Endothelial cell of umbilical vein (primary cell): ENCODE results near the gene COA4. TPM values are rescaled to one million over a fixed set of nuclear protein-coding genes. Genes with fewer than 3 reads are reported as not detected.

Experiments used
- BruUV-seq: library from RNA; stranded (reverse); fragments of 400-500 nt; replicated peaks from 2 replicates; lab custom pipeline; 2021; lab: Mats Ljungman, UMichigan
- CTCF ChIA-PET: fragments of 300-600, 350-600 bp; sonication (Branson Sonifier 250); formaldehyde crosslinking; loops from one replicate; lab custom pipeline; 2021; ENCODE audit warnings: antibody characterized with exemption, inconsistent platforms; lab: Charles Lee
- POLR2A ChIA-PET: fragments of 300-600, 350-600 bp; sonication (Branson Sonifier 250); formaldehyde crosslinking; loops from one replicate; lab custom pipeline; 2021; ENCODE audit warnings: antibody characterized with exemption, inconsistent platforms; lab: Charles Lee
- DNase-seq: peaks from one replicate; pipeline ENCODE4 v3.0.0-alpha.2; 2011; ENCODE audit warnings: low read depth, low spot score
- FAIRE-seq: peaks from 2 replicates; lab custom pipeline; 2011; peaks lifted over from hg19 to GRCh38; lab: Jason Lieb, UNC
- H2AFZ ChIP-seq: 2 replicates; pipeline ENCODE4 v1.6.0; 2012; ENCODE audit warnings: low read depth, low read length, control low read depth, inconsistent platforms
- H3K27ac ChIP-seq: 2 replicates; pipeline ENCODE4 v1.5.1; 2011; ENCODE audit warnings: low read depth, mild to moderate bottlenecking, control low read depth, low read length, moderate library complexity; ENCODE audit not compliant: insufficient read depth
- H3K27me3 ChIP-seq, 2 experiments: 2 replicates each; pipeline versions ENCODE4 v1.6.0 to v1.6.1; 2011; ENCODE audit warnings: low read length in 2 of 2, mixed read lengths in 1 of 2; ENCODE audit not compliant: control insufficient read depth in 2 of 2, insufficient read depth in 2 of 2
- H3K36me3 ChIP-seq, 2 experiments: 2 replicates in 1 of 2; 3 replicates in 1 of 2; pipeline ENCODE4 v1.5.1; 2011; ENCODE audit warnings: low read length in 2 of 2, mild to moderate bottlenecking in 1 of 2, moderate library complexity in 1 of 2; ENCODE audit not compliant: control insufficient read depth in 2 of 2, insufficient read depth in 2 of 2; ENCODE audit errors: extremely low read depth in 1 of 2
- H3K4me1 ChIP-seq: 3 replicates; pipeline ENCODE4 v1.5.1; 2011; ENCODE audit warnings: mild to moderate bottlenecking, low read length; ENCODE audit not compliant: control insufficient read depth, insufficient read depth; ENCODE audit errors: extremely low read depth
- H3K4me2 ChIP-seq: 2 replicates; pipeline ENCODE4 v1.6.1; 2011; ENCODE audit warnings: low read length, control low read depth, mixed read lengths; ENCODE audit not compliant: insufficient read depth
- H3K4me3 ChIP-seq, 3 experiments: fragments of 200-600 bp in 1 of 3; sonication (generic), shearing (Covaris generic) in 1 of 3; replicated peaks in 1 of 3; 2 replicates each; pipeline ENCODE4 v1.5.1; 2011 to 2016; ENCODE audit warnings: control low read depth in 3 of 3, low read length in 3 of 3, mild to moderate bottlenecking in 2 of 3, inconsistent platforms in 1 of 3, low read depth in 1 of 3, moderate library complexity in 1 of 3; ENCODE audit not compliant: insufficient read depth in 1 of 3
- H3K79me2 ChIP-seq: 2 replicates; pipeline ENCODE4 v1.6.0; 2012; ENCODE audit warnings: low read length, inconsistent platforms; ENCODE audit not compliant: control insufficient read depth, insufficient read depth
- H3K9ac ChIP-seq: replicated peaks from 2 replicates; pipeline ENCODE3; 2011; ENCODE audit warnings: low read length, control low read depth; ENCODE audit not compliant: insufficient read depth; ENCODE audit errors: extremely low read depth
- H3K9me1 ChIP-seq: replicated peaks from 3 replicates; pipeline ENCODE4 v1.6.0; 2011; ENCODE audit warnings: mild to moderate bottlenecking, low read length; ENCODE audit not compliant: control insufficient read depth, insufficient read depth; ENCODE audit errors: extremely low read depth
- H3K9me3 ChIP-seq: replicated peaks from 2 replicates; pipeline ENCODE4 v1.5.1; 2012; ENCODE audit warnings: low read length, inconsistent platforms; ENCODE audit not compliant: control insufficient read depth, insufficient read depth
- H4K20me1 ChIP-seq: replicated peaks from 2 replicates; pipeline ENCODE3; 2011; ENCODE audit warnings: mild to moderate bottlenecking, low read length; ENCODE audit not compliant: control insufficient read depth, insufficient read depth; ENCODE audit errors: extremely low read depth
- EZH2 ChIP-seq: IDR thresholded peaks from 2 replicates; pipeline ENCODE4 v1.6.1; 2012; ENCODE audit warnings: borderline replicate concordance, low read depth, mild to moderate bottlenecking, moderate library complexity, low read length, inconsistent platforms; ENCODE audit not compliant: severe bottlenecking
- FOS ChIP-seq: IDR thresholded peaks from 2 replicates; pipeline ENCODE4 v1.6.1; 2011; ENCODE audit warnings: mild to moderate bottlenecking, low read length, moderate library complexity, borderline replicate concordance; ENCODE audit not compliant: insufficient read depth
- GATA2 ChIP-seq: IDR thresholded peaks from 2 replicates; pipeline ENCODE4 v1.7.0; 2011; ENCODE audit warnings: low read depth, mild to moderate bottlenecking, moderate library complexity, mixed read lengths, low read length; ENCODE audit not compliant: insufficient read length, insufficient read depth
- JUN ChIP-seq: IDR thresholded peaks from 2 replicates; pipeline ENCODE4 v1.6.1; 2011; ENCODE audit warnings: borderline replicate concordance, low read depth; ENCODE audit not compliant: insufficient read length, insufficient read depth
- MYC ChIP-seq: IDR thresholded peaks from one replicate; pipeline ENCODE4 v1.6.1; 2011; ENCODE audit warnings: mild to moderate bottlenecking, low read depth, low read length
- POLR2A ChIP-seq: IDR thresholded peaks from 2 replicates; pipeline ENCODE4 v1.6.1; 2012; ENCODE audit warnings: low read depth, mild to moderate bottlenecking, control low read depth, low read length
- POLR2AphosphoS5 ChIP-seq: IDR thresholded peaks from 2 replicates; pipeline ENCODE4 v1.6.1; 2012; ENCODE audit warnings: low read depth, mild to moderate bottlenecking, control low read depth, low read length, moderate library complexity; ENCODE audit not compliant: insufficient read depth
- dilution Hi-C: fragments of 300-500 bp; cut with MboI; formaldehyde crosslinking; loops from one replicate; pipeline ENCODE4 v1.15.0; 2019; ENCODE audit warnings: low sequenced_read_pairs; ENCODE audit not compliant: extremely low pct_ligation_motif_present
- intact Hi-C: fragments of 100-400 bp; cut with micrococcal nuclease; formaldehyde crosslinking; loops from one replicate; pipeline ENCODE4 v1.10.0; 2022
- polyA plus RNA-seq, 4 experiments: library from polyadenylated mRNA; depleted of rRNA in 3 of 4; stranded (reverse) in 3 of 4; unstranded in 1 of 4; fragments of >200 nt; gene quantifications; 2 replicates each; pipeline versions ENCODE4 v1.2.1 to v1.2.3, GENCODE V29; 2011 to 2012; ENCODE audit warnings: missing spikeins in 1 of 4
- total RNA-seq: library from RNA; stranded (reverse); gene quantifications from 2 replicates; pipeline ENCODE4 v1.2.3, GENCODE V29; 2021
- TF ChIP-seq, protein P1 (sequence below): IDR thresholded peaks from 2 replicates; pipeline ENCODE4 v1.6.1; 2011; ENCODE audit not compliant: insufficient read depth, insufficient read length
- TF ChIP-seq, protein P2 (sequence below), 2 donors: IDR thresholded peaks; 1 replicate in 1 of 2; 2 replicates in 1 of 2; pipeline ENCODE4 v1.5.1; 2011; ENCODE audit warnings: low read length in 2 of 2, mild to moderate bottlenecking in 2 of 2, moderate library complexity in 2 of 2, control low read depth in 1 of 2, inconsistent platforms in 1 of 2, low read depth in 1 of 2; ENCODE audit not compliant: insufficient read depth in 1 of 2; ENCODE audit errors: extremely low read depth in 1 of 2

The COA4 gene
- total and polyA plus RNA-seq, 2 donors (not counting 3 experiments of a cell fraction or from before 2014, with no cell fraction given): 58.1 to 120 TPM

DNA sequence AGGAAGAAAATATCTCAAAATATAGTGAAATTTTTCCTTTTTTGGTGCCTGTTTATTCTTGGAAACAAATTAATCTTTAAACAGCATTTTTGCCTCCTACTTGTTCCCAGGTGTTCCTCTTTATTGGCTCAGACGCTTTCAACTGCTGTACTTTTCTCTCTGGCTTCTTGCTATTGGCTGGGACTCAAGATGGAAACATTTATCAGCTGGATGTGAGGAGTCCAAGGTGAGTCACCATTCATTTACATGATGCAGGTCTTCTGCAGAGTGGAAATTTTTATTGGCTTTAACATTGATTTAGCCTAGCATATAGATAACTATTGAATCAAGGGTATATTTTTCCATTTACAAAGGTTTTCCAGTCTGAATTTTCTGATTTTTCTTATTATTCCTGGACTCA, 39.8 kb upstream of the COA4 start:
- Histone ChIP-seq H3K9me1 (no peaks in the 10 kb centered on the region), H3K4me3 (no peak overlapping the region), H2AFZ (no peak overlapping the region), H3K27ac (no peak overlapping the region), H3K4me1 (no peaks in the 10 kb centered on the region), H3K9me3 (no peaks in the 10 kb centered on the region), H3K36me3 (peaks cover 0 to 10% of the 10 kb centered on the region in 2 experiments), H4K20me1 (no peaks in the 10 kb centered on the region), H3K79me2 (no peaks in the 10 kb centered on the region), H3K4me2 (no peak overlapping the region), H3K27me3 (no peaks in the 10 kb centered on the region), H3K9ac (no peak overlapping the region)
- ChIA-PET POLR2A (interaction anchor here (0.7 kb wide), 1 partner anchor 97 kb away, joined by 3 read pairs; no protein-coding TSS in a partner anchor), CTCF (interaction anchor here (1.2 to 2.3 kb wide), 3 partner anchors 9 to 17 kb away, joined by 3 to 10 read pairs (median 5); no protein-coding TSS in a partner anchor)
- BruUV-seq: no TSS peak
- FAIRE-seq (no peak), DNase-seq (no peak)
- dilution Hi-C loops: no loop called here
- no peak for TF ChIP-seq FOS
- no peak for TF ChIP-seq MYC
- no peak for TF ChIP-seq POLR2AphosphoS5
- no peak for TF ChIP-seq EZH2
- no peak for TF ChIP-seq POLR2A
- peak; percentile 7 for TF ChIP-seq JUN
- intact Hi-C loops: no loop called here

DNA sequence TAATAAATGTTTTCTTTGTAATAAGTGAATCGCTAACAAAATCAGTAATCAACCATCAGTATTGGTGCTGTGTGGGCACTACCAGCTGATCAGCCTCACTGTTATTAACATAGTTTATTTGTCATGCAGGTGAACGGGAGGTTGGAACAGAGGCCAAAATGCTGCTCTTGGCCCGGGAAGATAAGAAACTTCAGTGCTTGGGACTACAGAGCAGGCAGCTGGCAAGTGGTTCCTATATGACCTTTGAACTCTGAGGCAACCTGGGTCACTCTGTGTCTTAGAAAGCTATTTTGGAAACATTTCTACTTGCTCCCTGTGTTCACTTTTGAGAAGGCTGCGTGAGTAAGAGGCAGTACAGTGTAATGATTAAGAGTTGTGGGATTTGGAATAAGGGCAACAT, 37.6 kb upstream of the COA4 start:
- intact Hi-C loops: no loop called here
- Histone ChIP-seq H3K4me2 (no peak overlapping the region), H3K4me3 (no peak overlapping the region), H3K79me2 (no peaks in the 10 kb centered on the region), H2AFZ (no peak overlapping the region), H4K20me1 (no peaks in the 10 kb centered on the region), H3K27ac (no peak overlapping the region), H3K9ac (no peak overlapping the region), H3K9me3 (no peaks in the 10 kb centered on the region), H3K9me1 (no peaks in the 10 kb centered on the region), H3K36me3 (peaks cover under 1 to 7% of the 10 kb centered on the region in 2 experiments), H3K27me3 (no peaks in the 10 kb centered on the region), H3K4me1 (no peaks in the 10 kb centered on the region)
- no peak for TF ChIP-seq JUN
- TF ChIP-seq, protein P1, sequence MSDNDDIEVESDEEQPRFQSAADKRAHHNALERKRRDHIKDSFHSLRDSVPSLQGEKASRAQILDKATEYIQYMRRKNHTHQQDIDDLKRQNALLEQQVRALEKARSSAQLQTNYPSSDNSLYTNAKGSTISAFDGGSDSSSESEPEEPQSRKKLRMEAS: no peak
- TF ChIP-seq EZH2: no peak
- TF ChIP-seq POLR2A: no peak
- TF ChIP-seq FOS: no peak
- no peak for TF ChIP-seq POLR2AphosphoS5
- TF ChIP-seq, protein P2, sequence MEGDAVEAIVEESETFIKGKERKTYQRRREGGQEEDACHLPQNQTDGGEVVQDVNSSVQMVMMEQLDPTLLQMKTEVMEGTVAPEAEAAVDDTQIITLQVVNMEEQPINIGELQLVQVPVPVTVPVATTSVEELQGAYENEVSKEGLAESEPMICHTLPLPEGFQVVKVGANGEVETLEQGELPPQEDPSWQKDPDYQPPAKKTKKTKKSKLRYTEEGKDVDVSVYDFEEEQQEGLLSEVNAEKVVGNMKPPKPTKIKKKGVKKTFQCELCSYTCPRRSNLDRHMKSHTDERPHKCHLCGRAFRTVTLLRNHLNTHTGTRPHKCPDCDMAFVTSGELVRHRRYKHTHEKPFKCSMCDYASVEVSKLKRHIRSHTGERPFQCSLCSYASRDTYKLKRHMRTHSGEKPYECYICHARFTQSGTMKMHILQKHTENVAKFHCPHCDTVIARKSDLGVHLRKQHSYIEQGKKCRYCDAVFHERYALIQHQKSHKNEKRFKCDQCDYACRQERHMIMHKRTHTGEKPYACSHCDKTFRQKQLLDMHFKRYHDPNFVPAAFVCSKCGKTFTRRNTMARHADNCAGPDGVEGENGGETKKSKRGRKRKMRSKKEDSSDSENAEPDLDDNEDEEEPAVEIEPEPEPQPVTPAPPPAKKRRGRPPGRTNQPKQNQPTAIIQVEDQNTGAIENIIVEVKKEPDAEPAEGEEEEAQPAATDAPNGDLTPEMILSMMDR (IDR thresholded peaks at IDR 0.05; ENCODE audit: extremely low read depth in 1 of 2, insufficient read depth in 1 of 2, low read depth in 1 of 2, low read length in 2 of 2): no peak
- no peak for TF ChIP-seq MYC
- no peak for TF ChIP-seq GATA2
- FAIRE-seq (no peak), DNase-seq (no peak)
- POLR2A ChIA-PET: no interaction called here
- BruUV-seq: no TSS peak
- dilution Hi-C loops: no loop called here
- CTCF ChIA-PET: no interaction called here
